GM18520 (cell line): ENCODE results near the gene IFI27.
"Not testable (repeated sequence)": the region's sequence is repeated elsewhere in the genome, so short reads cannot be mapped to it uniquely, and the experiment has no call there.

Experiments
- ATAC-seq: cut with Tn5 transposase; IDR thresholded peaks from one replicate; pipeline ENCODE4 v1.9.1; 2021; ENCODE audit not compliant: unreplicated experiment

IFI27 gene

GRCh38 chr14:94145902-94146527, 35.5 kb downstream of the IFI27 start:
- no peak for ATAC-seq

- no peak for ATAC-seq
These were observed 42.1 kb downstream of the IFI27 start for GRCh38 chr14:94152676-94153075.

- no peak for ATAC-seq
These were observed 43.3 kb downstream of the IFI27 start for GRCh38 chr14:94153750-94154342.

GRCh38 chr14:94156143-94156542, 45.6 kb downstream of the IFI27 start:
- ATAC-seq: not testable (repeated sequence)

GRCh38 chr14:94157197-94157596, 46.7 kb downstream of the IFI27 start:
- ATAC-seq: no peak

GRCh38 chr14:94158239-94158883, 47.8 kb downstream of the IFI27 start:
- no peak for ATAC-seq

GRCh38 chr14:94161058-94161457, 50.5 kb downstream of the IFI27 start:
- ATAC-seq: no peak

GRCh38 chr14:94161981-94162380, 51.4 kb downstream of the IFI27 start:
- no peak for ATAC-seq

GRCh38 chr14:94162466-94162865, 51.9 kb downstream of the IFI27 start:
- no peak for ATAC-seq

GRCh38 chr14:94163796-94164195, 53.3 kb downstream of the IFI27 start:
- no peak for ATAC-seq

GRCh38 chr14:94164685-94165431, 54.3 kb downstream of the IFI27 start:
- ATAC-seq: no peak

- ATAC-seq: no peak
These were observed 55.2 kb downstream of the IFI27 start for GRCh38 chr14:94165744-94166143.
